ENCODE results near the gene ACSBG1.
A peak's percentile ranks its signal among the peaks of the same experiment; 100 is the strongest.
"Not testable (repeated sequence)": the region's sequence is repeated elsewhere in the genome, so short reads cannot be mapped to it uniquely, and the experiment has no call there.

Gene ACSBG1

GRCh38 chr15:78170848-78171773, 63.3 kb downstream of the ACSBG1 start:
- FAIRE-seq (no peak), DNase-seq (ENCODE audit: low spot score) (no peak)

- no peak for FAIRE-seq
Measured at GRCh38 chr15:78168608-78169007, 65.8 kb downstream of the ACSBG1 start.

GRCh38 chr15:78167227-78167888, 67.0 kb downstream of the ACSBG1 start:
- no peak for FAIRE-seq
- no peak for DNase-seq (ENCODE audit: low spot score)

More at GRCh38 chr15:78168608-78169007, 65.8 kb downstream of the ACSBG1 start:
- DNase-seq (ENCODE audit: low spot score), result no peak

- DNase-seq (ENCODE audit: low spot score) (no peak), FAIRE-seq (no peak)
Measured at GRCh38 chr15:78164010-78164409, 70.4 kb downstream of the ACSBG1 start.

DNA sequence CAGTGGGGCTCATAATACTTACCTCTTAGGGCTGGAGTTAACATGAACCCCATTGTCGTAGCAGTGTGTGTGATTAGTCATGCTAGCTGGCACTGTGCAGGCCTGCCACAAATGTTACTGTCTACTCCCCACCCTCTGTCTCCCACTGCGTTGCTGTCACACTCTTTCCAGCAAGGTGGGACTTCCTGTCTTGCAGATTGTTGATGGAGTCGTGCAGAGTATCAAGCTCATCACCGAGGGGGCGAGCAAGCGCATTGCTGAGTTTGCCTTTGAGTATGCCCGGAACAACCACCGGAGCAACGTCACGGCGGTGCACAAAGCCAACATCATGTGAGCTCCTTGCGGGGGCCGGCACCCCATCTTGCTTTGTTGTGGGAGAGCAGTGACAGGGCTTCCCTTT, 72.3 kb downstream of the ACSBG1 start:
- FAIRE-seq, result no peak
- DNase-seq (ENCODE audit: low spot score), result no peak

GRCh38 chr15:78159395-78159794, 75.0 kb downstream of the ACSBG1 start:
- FAIRE-seq (no peak), DNase-seq (ENCODE audit: low spot score) (no peak)

DNA sequence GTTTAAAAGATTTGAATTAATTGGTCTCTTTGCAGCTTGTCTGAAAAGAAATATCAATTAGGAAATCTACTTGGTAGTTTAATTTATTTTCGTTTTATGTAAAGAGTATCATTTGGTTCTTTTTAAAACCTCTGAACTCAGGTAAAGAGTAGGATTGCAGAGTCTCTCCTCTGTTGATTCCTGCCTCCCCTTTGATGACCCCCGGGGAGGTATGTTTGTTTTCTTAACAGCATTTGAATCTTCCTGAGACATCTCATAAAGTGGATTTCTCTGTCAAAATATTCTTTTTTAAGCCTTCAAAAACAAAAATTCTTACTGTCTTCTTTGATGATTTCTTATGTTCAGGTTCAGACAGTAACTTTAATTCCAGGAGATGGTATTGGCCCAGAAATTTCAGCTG, 77.2 kb downstream of the ACSBG1 start:
- FAIRE-seq, result no peak

DNA sequence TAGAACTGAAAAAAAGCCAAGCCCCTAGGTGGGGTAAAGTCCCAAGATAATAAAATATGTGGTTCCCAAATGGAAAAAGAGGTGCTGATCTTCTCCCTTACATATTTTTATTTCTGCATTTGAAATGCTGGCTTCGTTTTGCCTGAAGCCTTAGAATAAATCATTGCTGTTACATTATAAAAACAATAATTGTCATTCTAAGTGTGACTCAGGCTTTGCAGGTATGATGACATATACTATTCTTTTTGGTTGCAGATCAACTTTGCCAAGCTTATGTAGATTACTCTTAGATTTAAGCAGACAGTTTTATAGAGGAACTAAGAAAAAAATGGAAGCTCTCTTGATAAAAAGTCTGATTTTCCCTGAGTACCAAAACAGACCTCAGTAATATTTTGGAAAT, 77.7 kb downstream of the ACSBG1 start:
- FAIRE-seq, result no peak

More for the DNA sequence above, 77.2 kb downstream of the ACSBG1 start:
- no peak for DNase-seq (ENCODE audit: low spot score)

GRCh38 chr15:78155355-78155939, 78.9 kb downstream of the ACSBG1 start:
- DNase-seq (ENCODE audit: low spot score) (no peak), FAIRE-seq (no peak)

More for the DNA sequence above, 77.7 kb downstream of the ACSBG1 start:
- DNase-seq (ENCODE audit: low spot score), result no peak

GRCh38 chr15:78154955-78155354, 79.4 kb downstream of the ACSBG1 start:
- no peak for DNase-seq (ENCODE audit: low spot score)
- FAIRE-seq, result no peak

DNA sequence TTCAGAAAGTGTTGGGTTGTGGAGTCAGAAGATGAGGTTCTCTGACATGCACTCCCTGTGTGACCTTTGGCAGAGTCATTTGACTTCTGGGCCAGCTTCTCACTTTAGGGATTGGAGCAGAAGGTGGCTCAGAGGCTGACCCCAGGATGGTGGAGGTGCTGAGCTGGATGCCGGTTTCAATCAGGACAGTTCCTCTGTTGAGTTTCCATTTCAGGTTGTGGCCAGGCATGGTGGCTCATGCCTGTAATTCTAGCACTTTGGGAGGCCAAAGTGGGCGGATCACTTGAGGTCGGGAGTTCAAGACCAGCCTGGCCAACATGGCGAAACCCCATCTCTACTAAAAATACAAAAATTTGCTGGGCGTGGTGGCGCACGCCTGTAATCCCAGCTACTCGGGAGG, 83.3 kb downstream of the ACSBG1 start:
- DNase-seq (ENCODE audit: low spot score); FAIRE-seq: not testable (repeated sequence)

GRCh38 chr15:78149805-78150751, 84.3 kb downstream of the ACSBG1 start:
- DNase-seq (ENCODE audit: low spot score) (peak; percentile 25), FAIRE-seq (no peak)

GRCh38 chr15:78149068-78149804, 85.1 kb downstream of the ACSBG1 start, which contains the start of gene IDH3A:
Gene IDH3A, plus strand, starts transcription at chr15:78149362. Its CDS starts 42 bp downstream, at chr15:78149404.
- FAIRE-seq (peak; percentile 30), DNase-seq (ENCODE audit: low spot score) (peak; percentile 99)

- no peak for DNase-seq (ENCODE audit: low spot score)
- no peak for FAIRE-seq
Measured at GRCh38 chr15:78148392-78149067, 85.8 kb downstream of the ACSBG1 start.

DNA sequence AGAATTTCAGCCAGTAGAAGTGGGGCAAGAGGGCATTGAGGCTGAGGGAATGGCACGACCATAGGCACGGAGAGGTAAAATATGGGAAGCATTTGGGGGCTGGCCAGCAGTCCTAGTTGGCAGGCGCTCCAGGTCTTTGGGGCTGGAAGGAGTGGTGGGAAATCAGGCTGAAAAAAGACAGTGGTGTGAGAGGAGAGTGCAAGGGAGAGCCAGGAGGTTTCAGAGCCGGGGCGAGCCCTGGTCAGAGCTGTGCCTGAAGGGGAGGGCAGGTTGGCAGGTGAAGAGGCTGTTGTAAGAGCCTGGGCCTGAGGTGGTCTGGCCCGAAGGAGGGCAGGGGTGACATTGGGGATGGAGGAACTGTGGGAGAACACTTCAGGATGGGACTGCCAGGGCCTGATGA, 86.8 kb downstream of the ACSBG1 start:
- no peak for DNase-seq (ENCODE audit: low spot score)
- no peak for FAIRE-seq

DNA sequence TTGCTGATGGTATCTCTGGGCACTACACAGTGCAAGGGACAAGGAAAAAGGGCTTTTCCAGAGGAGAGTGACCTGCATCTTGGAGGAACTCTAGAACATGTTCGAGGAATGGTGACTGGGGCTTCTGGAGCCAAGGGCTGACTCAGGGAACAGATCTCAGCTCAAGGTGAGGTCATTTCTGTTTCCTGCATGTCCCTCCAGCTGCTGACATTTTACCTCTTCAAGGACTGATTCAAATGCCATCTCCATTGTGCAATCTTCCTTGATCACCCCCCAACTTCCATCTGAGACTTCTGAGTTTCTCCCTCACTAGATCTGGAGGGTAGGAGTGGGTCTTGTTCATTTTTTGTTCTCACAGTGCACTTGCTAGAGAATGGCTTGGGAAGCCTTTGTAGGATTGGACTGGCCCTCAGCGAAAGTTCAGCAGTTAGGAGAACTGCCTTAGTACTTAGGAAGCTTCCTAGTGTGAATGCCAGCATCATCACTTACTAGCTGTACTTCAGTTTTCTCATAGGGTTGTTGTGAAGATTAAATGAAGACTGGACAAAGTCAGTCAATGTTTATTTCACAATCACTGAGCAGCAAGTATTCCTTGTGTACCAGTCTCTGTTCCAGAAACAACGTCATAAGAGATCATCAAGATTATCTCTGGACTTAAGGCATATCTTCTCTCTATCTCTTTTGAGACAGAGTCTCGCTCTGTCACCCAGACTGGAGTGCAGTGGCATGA, 87.8 kb downstream of the ACSBG1 start:
- DNase-seq (ENCODE audit: low spot score) (no peak), FAIRE-seq (no peak)

- no peak for FAIRE-seq
- no peak for DNase-seq (ENCODE audit: low spot score)
Measured at GRCh38 chr15:78142332-78142731, 92.0 kb downstream of the ACSBG1 start.

- FAIRE-seq (no peak), DNase-seq (ENCODE audit: low spot score) (no peak)
Measured at GRCh38 chr15:78140292-78140691, 94.1 kb downstream of the ACSBG1 start.

DNA sequence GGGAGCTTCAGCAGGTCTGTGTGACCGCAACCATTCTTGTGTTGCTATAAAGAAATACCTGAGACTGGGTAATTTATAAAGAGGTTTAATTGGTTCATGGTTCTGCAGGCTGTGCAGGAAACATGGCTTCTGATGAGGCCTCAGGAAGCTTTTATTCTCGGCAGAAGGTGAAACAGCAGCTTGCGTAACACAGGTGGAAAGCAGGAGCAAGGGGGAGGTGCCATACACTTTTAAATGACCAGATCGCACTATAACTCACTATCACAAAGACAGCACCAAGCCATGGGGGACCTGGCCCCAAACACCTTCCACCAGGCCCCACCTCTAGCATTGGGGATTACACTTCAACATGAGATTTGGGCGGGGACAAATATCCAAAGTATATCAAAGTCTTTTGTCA, 94.8 kb downstream of the ACSBG1 start:
- no peak for FAIRE-seq
- DNase-seq (ENCODE audit: low spot score), result no peak
